Embryonic facial prominence (tissue), 1 donor: ENCODE results near the gene UBL4B.

Experiments
- DNase-seq: peaks from one replicate; pipeline ENCODE4 v3.0.0-alpha.2; 2016; ENCODE audit errors: extremely low spot score

The UBL4B gene

GRCh38 chr1:110152133-110152785, 40.0 kb downstream of the UBL4B start:
- DNase-seq = no peak

- no peak for DNase-seq
Observed at GRCh38 chr1:110153407-110153950, 41.2 kb downstream of the UBL4B start.

GRCh38 chr1:110155878-110156522, 43.8 kb downstream of the UBL4B start:
- DNase-seq = peak; percentile 60

- DNase-seq = no peak
Observed at GRCh38 chr1:110158261-110158660, 46.0 kb downstream of the UBL4B start.

- no peak for DNase-seq
Observed at GRCh38 chr1:110159168-110159567, 46.9 kb downstream of the UBL4B start.

- no peak for DNase-seq
Observed at GRCh38 chr1:110160538-110161100, 48.4 kb downstream of the UBL4B start.

- DNase-seq = no peak
Observed at GRCh38 chr1:110161165-110161564, 48.9 kb downstream of the UBL4B start.

- no peak for DNase-seq
Observed at GRCh38 chr1:110161849-110162248, 49.6 kb downstream of the UBL4B start.
